Measurements from ENCODE around the gene CNN2.

The CNN2 gene

DNA sequence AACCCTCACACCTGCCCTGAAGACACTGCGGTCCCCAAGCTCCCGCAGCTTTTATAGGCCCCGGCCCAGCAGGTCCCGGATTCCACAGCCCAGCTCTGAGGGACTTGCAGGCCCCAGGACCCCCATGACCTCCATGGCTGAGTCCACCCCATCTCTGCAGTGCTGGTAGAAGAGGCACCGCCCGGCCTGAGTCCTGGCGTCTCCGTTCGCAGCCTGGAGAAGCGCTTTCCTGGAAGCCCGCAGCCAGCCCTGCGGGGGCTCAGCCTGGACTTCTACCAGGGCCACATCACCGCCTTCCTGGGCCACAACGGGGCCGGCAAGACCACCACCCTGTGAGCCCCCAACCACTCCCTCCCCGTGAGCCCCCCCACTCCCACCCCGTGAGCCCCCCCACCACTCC lies 22.7 kb downstream of the CNN2 start:
- no peak for FAIRE-seq
- no peak for DNase-seq (ENCODE audit: low spot score)

GRCh38 chr19:1049800-1050199 lies 23.4 kb downstream of the CNN2 start:
- DNase-seq (ENCODE audit: low spot score) (no peak), FAIRE-seq (no peak)

DNA sequence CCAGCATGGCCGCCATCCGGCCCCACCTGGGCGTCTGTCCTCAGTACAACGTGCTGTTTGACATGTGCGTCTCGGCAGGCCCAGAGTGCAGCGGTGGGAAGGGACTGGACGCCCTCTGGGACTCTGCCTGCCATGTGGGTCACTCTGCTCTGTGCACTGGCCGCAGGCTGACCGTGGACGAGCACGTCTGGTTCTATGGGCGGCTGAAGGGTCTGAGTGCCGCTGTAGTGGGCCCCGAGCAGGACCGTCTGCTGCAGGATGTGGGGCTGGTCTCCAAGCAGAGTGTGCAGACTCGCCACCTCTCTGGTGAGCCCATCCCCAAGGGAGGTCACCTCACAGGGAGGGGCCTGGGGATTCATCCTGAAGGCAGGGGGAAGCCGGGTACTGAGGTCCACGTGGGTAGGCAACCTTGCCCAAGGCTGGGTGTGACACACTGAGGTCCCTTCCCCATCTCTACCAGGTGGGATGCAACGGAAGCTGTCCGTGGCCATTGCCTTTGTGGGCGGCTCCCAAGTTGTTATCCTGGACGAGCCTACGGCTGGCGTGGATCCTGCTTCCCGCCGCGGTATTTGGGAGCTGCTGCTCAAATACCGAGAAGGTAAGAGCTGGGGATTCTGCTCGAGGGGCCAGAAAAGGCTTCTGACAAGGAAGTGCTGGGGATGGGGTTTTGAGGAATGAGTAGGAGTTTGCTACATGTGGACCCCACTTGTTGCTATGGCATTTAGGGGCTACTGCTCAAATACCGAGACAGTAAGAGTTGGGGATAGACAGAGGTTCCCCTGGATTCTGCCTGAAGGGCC lies 24.8 kb downstream of the CNN2 start:
- DNase-seq (ENCODE audit: low spot score) (no peak), FAIRE-seq (no peak)

DNA sequence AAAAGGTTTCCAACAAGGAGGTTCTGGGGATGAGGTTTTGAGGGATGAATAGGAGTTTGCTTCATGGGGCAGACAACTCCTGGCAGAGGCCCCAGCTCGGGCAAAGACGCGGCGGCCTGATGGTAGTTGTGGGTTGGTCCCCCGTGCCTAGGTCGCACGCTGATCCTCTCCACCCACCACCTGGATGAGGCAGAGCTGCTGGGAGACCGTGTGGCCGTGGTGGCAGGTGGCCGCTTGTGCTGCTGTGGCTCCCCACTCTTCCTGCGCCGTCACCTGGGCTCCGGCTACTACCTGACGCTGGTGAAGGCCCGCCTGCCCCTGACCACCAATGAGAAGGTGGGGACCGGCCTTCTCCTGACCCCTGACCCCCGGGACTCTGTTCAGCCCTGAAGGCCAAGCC lies 25.4 kb downstream of the CNN2 start:
- DNase-seq (ENCODE audit: low spot score) (no peak), FAIRE-seq (no peak)

GRCh38 chr19:1052349-1052975 lies 26.1 kb downstream of the CNN2 start:
- no peak for FAIRE-seq
- no peak for DNase-seq (ENCODE audit: low spot score)

- no peak for DNase-seq (ENCODE audit: low spot score)
- no peak for FAIRE-seq
These were observed 27.0 kb downstream of the CNN2 start for GRCh38 chr19:1053176-1054101.

- FAIRE-seq (no peak), DNase-seq (ENCODE audit: low spot score) (no peak)
These were observed 28.0 kb downstream of the CNN2 start for GRCh38 chr19:1054102-1055027.

- no peak for DNase-seq (ENCODE audit: low spot score)
These were observed 28.6 kb downstream of the CNN2 start for GRCh38 chr19:1055028-1055425.

DNA sequence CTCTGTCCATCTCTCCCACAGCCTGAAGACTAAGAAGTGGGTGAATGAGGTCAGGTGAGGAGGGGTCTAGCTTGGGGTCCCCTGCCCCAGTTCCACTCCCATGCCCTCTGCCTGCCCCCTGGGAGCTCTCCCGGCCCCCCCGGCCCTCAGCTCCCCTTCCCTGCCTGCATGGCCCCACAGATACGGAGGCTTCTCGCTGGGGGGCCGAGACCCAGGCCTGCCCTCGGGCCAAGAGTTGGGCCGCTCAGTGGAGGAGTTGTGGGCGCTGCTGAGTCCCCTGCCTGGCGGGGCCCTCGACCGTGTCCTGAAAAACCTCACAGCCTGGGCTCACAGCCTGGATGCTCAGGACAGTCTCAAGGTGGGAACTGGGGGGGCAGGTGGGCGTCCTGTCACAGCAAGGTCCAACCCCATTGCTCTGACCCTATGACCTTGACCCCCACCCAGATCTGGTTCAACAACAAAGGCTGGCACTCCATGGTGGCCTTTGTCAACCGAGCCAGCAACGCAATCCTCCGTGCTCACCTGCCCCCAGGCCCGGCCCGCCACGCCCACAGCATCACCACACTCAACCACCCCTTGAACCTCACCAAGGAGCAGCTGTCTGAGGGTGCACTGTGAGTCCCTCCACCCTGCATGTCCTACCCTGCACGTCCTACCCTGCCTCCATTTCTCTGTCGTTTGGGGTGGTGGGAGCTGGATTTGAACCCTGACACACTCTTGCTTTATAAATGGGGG lies 29.6 kb downstream of the CNN2 start:
- DNase-seq (ENCODE audit: low spot score) (no peak), FAIRE-seq (no peak)

More at GRCh38 chr19:1055028-1055425, 28.6 kb downstream of the CNN2 start:
- FAIRE-seq: no peak

GRCh38 chr19:1057176-1057855 lies 30.9 kb downstream of the CNN2 start:
- DNase-seq (ENCODE audit: low spot score) (peak; percentile 42), FAIRE-seq (no peak)

- no peak for DNase-seq (ENCODE audit: low spot score)
- FAIRE-seq: no peak
These were observed 31.7 kb downstream of the CNN2 start for GRCh38 chr19:1058112-1058511.

GRCh38 chr19:1060689-1061088 lies 34.3 kb downstream of the CNN2 start:
- DNase-seq (ENCODE audit: low spot score) (no peak), FAIRE-seq (no peak)

DNA sequence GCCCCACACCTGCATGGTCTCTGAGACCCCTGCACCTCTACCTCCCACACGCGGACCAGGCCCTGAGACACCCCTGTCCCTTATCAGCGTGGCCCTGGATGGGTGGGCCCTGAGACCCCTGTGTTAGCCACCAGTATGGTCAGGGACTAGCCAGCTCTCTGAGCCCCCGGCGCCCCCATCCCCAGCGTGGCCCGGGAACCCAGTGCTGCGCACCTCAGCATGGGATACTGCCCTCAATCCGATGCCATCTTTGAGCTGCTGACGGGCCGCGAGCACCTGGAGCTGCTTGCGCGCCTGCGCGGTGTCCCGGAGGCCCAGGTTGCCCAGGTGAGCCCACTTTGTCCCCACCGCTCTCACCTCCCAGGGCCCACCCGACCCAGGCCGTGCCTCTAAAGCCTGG lies 35.6 kb downstream of the CNN2 start:
- FAIRE-seq (no peak), DNase-seq (ENCODE audit: low spot score) (no peak)

DNA sequence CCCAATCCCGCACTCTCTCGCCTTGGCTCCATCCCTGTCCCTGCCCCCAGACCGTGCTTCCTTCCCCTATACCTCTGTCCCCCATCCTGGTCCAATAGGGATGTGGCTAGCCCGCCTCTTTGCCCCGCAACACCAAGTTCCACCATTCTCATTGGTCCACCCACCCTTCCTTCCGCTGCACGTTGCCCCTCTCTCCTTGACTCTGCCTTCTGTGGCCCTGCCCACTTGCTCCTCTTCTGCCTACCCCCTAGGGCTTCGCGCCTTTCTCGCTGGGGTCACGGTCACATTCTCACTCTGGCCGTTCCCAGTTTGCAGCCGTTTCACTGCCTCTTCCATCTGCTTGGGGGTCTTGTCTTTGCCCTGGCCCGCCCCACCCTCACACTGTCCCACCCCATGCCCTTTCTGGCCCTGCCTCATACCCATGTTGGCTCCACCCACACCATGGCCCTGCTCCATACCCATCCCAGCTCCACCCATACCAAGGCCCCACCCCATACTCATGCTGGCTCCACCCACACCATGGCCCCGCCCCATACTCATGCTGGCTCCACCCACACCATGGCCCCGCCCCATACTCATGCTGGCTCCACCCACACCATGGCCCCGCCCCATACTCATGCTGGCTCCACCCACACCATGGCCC lies 36.1 kb downstream of the CNN2 start:
- no peak for DNase-seq (ENCODE audit: low spot score)
- FAIRE-seq: no peak

DNA sequence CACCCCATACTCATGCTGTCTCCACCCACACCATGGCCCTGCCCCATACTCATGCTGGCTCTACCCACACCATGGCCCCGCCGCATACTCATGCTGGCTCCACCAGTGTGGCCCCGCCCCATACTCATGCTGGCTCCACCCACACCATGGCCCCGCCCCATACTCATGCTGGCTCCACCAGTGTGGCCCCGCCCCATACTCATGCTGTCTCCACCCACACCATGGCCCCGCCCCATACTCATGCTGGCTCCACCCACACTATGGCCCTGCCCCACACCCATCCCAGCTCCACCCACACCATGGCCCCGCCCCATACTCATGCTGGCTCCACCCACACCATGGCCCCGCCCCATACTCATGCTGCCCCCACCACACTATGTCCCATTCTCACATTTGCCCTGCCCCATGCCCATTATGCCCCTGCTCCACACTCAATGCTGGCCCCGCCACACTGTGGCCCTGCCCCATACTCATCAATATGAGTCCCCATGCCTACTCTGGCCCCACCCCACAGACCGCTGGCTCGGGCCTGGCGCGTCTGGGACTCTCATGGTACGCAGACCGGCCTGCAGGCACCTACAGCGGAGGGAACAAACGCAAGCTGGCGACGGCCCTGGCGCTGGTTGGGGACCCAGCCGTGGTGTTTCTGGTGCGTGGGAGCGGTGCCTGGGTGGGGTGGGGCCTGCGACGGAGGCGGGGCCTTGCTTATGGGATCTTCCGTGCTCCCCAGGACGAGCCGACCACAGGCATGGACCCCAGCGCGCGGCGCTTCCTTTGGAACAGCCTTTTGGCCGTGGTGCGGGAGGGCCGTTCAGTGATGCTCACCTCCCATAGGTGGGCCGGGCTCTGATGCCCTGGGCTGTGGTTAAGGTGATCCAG lies 36.9 kb downstream of the CNN2 start:
- FAIRE-seq (no peak), DNase-seq (ENCODE audit: low spot score) (no peak)

DNA sequence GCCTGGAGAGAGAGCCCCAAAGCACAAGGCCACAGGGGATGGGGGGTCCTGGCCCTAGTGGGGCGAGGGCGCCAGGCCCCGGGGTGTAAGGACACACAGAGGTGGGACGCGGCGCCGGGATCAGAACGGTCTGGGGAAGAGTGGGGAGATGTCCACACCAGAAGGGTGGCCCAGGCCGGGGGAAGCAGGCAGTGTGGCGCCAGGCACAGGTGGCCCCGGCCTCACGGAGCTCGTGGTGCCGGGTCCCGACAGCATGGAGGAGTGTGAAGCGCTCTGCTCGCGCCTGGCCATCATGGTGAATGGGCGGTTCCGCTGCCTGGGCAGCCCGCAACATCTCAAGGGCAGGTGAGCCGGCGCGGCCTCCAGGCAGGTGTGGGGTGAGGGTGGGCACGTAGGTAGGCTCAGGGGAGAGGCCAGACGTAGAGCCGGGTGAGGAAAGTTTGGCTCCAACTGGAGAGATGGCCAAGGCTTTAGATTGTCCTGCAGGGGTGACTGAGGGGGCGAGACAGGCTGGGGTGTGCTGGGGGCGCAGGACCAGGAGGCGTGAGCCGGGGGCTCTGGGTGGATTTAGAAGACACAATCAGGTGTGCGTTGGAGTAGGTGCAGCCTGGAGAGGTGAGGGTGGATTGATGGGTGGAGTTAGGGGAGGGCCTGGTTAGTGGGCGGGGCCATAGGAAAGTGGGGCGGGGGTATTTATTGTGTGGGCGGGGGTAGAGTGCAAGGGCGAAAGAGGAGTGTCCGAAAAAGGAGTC lies 37.7 kb downstream of the CNN2 start:
- no peak for FAIRE-seq
- DNase-seq (ENCODE audit: low spot score): no peak

All from RCC 7860 (cell line).